Right renal cortex interstitium (tissue), 3 donors: ENCODE measurements around the gene EIF3F. TPM values are rescaled to one million over a fixed set of nuclear protein-coding genes. Genes with fewer than 3 reads are reported as not detected.
"Not testable (repeated sequence)": the region's sequence is repeated elsewhere in the genome, so short reads cannot be mapped to it uniquely, and the experiment has no call there.

Experiments used
- DNase-seq, 3 donors: peaks; one replicate each; pipeline ENCODE4 v3.0.0-alpha.2; 2013; ENCODE audit warnings: low read depth in 3 of 3, low spot score in 2 of 3
- polyA plus RNA-seq, 3 donors: library from polyadenylated mRNA; unstranded; fragments of 120-200 nt; gene quantifications; one replicate each; pipeline ENCODE4 v1.2.1, GENCODE V29; 2013; ENCODE audit not compliant: insufficient read length in 3 of 3

Gene EIF3F
- polyA plus RNA-seq, 3 donors, result 328 to 360 (median 345) TPM

DNA sequence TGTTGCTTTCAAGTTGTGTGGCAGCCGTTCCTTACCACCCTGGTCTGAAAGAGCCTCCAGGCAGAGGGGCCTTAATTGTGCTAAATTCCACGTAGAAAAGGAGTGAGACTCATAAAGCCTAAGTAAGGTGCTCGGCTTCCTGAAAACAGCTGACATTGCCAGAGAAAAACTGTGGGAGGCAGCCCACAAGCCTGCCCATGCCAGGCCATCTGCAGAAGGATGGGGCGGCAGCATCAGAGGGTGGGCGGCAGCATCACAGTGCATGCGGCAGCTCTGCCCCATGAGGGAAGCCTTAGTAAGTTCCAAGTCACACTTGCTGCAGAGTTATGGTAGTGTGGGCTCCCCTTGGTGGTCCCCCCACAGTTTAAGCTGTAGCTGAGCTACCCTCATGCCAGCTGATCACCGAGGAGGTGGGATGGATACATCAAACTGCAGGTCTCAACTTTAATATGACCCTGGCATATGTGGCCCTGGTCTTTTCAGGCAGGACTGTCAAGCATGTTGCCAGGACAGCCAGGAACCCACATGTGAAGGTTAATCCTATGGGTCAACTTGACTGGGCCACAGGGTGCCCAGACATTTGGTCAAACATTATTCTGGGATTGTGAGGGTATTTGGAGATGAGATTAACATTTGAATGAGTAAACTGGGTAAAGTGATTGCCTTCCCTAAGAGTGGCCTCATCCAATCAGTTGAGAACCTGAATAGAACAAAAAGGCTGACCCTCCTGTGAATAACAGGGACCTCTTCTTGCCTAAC, 3.1 kb upstream of the EIF3F start:
- DNase-seq, result no peak

DNA sequence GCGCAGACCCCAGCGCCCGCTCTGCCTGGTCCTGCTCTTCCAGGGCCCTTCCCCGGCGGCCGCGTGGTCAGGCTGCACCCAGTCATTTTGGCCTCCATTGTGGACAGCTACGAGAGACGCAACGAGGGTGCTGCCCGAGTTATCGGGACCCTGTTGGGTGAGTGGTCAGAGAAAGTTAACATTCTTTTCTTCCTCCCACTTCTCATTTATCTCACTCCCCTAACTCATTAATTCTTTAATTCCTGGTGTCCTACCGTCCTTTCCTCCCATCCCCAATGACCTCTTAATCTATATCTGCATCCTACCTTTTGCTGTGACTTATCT, 385 bp downstream of the EIF3F start:
- DNase-seq, result not testable (repeated sequence)

DNA sequence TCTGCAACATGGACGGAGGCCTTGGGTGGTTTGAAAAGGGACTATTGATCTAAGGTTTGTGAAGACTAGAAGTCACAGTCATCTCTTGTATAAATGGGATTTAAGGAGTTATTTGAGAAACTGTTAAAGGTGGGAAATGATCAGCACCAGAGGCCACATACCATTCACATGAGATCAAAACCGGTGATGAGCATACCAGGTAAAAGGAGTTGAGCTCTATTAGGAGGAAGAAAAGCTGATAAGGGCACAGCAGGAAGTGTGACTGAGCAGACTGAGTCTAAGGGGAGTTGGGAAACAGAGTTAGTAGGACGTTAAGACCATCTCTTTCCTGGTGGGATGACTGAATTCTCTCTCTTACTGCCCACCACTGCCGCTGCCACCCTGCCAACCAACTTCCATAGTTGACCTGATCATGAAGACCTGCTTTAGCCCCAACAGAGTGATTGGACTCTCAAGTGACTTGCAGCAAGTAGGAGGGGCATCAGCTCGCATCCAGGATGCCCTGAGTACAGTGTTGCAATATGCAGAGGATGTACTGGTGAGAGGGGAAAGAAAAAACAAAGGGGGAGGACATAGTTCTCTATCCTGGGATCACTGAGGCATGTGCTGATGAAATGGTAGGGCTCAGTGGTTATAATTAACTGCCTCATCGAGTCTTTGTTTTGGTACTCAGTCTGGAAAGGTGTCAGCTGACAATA, 7.6 kb downstream of the EIF3F start:
- no peak for DNase-seq

DNA sequence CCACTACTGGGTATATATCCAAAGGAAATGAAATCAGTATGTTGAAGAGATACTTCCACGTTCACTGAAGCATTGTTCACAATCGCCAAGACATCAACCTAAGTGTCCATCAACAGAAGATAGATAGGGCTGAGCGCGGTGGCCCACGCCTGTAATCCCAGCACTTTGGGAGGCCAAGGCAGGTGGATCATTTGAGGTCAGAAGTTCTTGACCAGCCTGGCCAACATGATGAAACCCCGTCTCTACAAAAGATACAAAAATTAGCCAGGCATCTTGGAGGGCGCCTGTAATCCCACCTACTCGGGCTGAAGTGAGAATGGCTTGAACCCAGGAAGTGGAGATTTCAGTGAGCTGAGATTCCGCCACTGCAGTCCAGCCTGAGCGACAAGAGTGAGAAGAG, 12.7 kb downstream of the EIF3F start:
- no peak for DNase-seq

DNA sequence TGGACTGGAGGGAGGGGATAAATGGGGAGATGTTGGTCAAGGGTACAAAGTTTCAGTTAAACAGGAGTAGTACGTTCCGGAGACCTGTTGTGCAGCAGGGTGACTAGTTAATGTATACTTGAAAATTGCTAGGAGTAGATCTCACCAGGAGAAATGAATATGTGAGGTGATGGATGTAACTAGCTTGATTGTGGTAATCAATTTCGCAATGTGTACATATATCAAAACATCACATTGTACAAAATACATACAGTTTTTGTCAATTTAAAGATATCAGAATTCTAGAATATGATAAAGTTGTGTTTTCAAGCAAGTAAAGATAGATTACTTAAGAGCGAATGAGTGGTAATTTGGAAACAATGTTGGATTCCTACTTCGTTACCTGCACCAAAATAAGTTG, 13.3 kb downstream of the EIF3F start:
- no peak for DNase-seq

DNA sequence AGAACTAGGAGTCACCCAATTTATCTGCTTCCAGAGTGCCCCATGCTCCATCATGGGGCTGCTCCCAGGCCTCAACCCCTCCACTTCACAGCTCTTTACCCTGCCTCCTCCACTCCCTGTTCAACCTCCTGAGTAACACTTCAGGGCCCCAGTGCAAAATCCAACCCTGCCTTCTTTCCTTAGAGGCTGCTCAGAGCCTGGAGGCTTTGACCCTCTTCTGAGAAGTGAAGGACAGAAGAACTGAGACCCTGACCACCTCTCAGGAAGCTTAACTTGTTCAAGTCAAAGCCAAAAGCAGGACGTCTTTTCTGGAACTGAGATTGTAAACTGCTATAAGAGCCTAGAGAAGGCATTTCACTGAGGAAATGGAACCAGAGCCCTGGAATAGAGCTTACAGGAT, 15.5 kb downstream of the EIF3F start:
- DNase-seq, result no peak

DNA sequence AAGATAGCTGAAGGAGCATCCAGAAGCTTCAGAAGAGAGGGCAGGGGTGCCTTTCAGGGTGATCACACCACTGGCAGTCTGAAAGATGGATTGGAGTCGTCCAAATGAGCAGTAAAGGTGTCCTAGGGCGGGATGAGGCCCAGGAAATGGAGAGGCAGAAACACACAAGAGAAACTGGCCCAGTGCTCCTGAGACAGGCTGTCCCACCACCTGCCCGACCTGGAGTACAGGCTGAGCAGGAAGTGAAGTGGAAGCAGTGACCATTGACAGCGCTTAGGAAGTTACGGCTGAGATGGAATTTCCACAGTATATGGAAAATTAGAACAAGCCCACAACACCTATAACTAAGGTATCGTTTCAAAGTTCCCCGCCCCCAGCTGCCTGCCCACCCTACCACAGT, 16.1 kb downstream of the EIF3F start:
- DNase-seq, result no peak

DNA sequence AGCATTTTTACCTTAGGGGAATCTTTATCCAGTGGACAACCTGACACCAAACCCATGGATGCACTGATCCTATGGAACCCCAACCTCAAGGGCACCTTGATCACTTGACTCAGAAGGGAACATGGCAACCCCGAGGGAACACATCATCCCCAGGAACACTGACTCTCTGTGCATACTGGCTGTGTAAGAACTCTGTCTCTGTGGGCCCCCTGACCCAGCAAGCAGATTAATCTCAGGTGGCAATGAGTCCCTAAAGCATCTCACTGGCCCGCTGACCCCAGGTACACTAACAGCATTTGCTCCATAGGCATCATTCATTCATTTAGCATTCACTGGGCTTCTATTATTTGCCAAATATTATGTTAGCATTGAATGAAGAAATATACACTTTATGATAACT, 16.9 kb downstream of the EIF3F start:
- no peak for DNase-seq

DNA sequence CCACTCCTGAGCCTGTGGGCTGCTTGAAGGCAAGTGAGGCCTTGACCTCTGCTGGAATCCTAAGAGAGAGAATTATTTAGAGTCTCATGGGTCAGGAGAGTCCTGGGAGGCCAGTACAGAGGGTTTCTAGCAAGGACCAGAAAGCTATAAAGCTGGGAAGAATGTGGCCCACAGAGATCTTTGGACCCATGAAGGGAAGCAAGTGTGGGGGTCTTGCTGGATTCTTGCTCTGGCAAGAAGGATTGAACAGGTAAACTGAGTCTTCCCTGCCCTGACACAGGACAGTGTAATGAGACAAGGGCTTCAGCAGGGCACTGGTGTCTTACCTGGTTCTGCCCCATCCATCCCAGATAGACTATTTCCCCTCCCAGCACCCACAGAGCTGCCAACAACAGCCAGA, 18.4 kb downstream of the EIF3F start:
- no peak for DNase-seq

DNA sequence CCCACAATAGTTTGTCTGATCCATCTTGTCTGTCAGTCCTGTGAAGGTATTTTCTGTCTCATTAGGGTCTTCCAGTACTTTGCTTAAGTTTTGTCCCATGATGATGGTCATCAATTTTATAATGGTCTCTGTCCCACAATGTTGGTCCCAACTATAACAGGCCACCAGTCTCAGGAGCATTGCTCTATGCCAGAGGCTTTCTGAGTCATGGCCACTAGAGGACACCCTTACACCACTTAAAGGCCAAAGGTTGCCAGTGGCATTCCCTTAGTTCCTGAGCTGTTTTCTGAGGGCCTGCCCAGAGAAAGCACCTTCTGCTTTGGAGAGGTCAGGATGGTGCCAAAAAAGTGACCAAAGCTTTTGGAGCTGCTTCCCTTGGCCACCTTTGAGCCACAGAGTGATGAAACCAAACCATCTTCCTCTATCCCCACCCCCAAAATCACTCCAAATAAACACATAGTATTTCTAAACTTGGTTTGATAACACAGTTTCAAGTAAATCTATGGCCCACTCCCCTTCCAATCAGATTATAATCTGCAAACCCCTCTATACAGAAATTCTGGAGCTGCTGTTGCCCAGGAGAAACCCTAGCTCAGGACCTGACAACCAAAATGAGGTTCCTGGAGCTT, 19.3 kb downstream of the EIF3F start:
- DNase-seq, result peak in 2 of 3 donors; percentile 23 to 62

DNA sequence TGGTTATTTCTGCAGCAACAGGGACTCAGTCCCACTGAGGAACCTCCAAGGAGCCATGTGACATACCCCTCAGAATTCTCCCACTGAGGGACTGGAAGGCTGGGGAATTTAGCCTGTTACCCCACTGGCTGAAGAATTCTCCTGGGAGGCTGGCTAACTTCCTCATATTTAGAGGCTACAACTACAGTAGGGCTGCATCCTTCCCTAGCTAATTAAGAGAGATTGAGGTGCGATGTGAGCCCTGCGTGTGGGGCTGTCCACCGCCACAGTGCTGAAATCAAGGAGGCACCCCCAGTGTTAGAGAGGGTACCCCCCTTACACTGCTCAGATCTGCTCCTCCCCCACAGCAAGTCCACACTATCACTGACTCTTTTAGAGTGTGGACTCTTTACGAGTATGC, 21.1 kb downstream of the EIF3F start:
- no peak for DNase-seq

DNA sequence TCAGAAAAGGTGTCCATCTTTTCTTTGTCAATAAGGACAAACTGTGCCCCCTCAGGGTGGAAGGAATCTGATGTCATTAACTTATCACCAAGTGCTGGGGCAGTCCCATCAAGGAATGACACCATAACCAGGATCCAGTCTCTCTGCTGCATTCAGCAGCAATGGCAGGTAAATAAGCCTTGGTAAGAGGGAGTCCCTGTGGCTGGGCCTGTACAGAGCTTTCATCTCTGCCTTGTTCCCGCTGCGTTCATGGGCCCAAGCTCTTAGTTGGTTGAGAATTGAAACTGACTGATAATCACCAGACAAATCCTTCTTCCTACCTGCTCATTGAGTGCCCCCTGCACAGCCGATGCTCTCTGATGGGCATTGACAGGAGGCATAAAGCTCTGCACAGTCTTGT, 22.7 kb downstream of the EIF3F start:
- no peak for DNase-seq

DNA sequence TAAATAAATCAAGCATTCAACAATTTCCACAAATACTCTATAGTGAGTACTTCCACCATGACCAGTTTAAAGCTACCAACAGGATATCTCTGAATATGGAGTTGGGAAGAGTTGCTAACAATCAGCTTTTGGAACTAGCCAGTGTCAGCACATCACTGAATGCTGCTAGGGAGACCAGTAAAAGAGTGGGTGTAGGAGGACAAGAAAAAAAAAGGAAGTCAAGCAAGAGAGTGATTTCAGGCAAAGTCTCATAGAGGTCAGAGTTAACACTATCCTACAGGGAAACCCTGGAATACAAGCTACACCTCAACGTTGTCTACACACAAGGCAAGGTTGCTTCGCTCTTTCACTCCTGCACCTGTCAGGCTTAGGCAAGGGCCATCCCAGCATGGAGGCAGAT, 24.2 kb downstream of the EIF3F start:
- no peak for DNase-seq

DNA sequence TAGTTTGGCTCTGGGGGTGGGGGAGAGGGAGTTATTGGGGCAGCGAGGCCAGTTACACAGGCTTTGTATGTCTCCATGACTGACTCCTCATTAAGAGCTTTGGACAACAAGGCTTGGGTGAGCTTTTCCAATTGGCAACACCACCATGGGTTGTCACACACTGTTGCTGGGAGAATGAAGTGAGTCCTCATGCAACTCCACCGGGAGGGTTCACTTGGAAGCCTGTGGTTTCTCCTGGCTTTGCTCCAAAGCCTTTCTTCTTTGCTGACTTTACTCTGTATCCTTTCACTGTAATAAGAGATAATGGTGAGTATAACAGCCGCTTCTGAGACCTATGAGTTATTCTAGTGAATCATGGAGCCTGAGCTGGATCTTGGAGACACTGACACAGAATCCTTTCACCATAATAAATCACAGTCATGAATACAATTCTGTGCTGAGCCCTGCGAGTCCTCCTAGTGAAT, 24.9 kb downstream of the EIF3F start:
- no peak for DNase-seq

DNA sequence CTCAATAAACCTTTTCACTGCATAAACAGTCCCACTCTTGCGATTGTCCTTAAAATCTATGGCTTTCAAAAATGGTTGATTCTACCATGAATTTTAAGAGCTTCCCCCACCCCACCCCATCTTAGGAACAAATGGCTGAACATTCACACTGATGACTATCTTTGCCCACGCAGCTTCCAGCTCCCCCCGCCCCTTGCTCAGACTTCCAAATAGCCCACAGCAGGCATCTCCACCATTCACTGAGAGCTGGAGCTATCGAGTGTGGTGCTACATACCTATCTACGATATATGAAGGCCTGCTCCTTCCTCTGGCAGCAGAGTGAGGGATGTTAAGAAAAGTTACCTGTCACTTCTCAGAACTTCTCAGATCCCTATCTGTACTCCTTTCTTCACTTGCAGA, 26.7 kb downstream of the EIF3F start:
- no peak for DNase-seq

DNA sequence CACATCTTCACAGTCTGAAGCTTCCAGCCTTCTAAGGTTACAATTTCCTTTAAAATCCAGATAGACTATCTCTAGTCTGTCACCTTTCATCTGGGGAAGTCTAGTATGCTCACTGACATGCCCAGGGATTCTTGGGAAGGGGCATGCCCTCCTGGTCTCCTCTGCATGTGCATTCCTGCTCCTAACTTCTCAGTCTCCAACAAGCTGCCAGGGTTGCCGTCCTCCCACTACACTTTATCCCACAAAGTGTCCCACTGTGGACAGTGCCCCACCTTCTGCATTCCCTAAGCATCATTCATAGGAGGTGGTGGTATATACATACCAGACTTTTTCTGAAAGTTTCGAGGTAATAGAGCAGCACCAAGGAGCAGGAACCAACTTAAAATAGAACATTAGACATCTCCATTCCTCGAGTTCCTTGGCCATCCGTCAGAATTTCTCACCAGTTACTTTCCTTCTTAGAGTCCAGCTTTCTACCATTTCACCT, 28.7 kb downstream of the EIF3F start:
- no peak for DNase-seq

DNA sequence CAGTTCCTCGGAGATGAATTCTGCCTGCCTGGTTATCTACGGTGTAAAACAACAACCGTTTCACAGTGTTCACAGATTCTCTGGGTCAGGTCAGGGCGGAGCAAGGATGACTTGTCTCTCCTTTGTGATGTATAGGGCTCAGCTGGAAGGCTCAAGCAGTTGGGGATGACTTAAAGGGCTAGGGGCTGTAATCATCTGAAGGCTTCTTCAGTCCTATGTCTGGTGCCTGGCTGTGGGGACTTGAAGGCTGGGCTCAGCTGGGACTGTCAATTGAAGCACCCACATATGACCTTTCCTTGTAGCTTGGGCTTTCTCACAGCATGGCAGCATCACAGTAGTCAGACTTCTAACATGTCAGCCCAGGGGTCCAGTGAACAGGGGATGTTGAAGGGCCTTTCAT, 29.3 kb downstream of the EIF3F start:
- DNase-seq, result no peak

DNA sequence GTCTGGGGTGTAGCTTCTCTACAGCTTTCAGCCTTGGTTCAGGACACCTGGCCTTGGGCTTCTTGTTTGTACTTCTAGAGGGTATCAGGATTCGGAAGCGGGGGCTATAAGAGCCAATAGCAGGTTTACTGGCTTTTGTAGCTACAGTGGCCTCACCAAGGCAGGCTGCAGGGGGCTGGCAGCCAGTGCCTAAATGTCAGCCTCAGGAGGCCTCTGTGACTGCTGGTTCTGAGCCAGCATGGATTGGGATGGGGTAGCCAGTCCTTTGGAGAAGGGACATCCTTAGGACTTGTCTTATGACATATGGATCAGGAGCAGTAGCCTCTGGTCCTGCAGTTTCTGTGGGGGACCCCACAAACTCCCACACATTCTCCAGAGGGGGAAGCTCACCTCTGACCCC, 29.9 kb downstream of the EIF3F start:
- DNase-seq, result no peak

DNA sequence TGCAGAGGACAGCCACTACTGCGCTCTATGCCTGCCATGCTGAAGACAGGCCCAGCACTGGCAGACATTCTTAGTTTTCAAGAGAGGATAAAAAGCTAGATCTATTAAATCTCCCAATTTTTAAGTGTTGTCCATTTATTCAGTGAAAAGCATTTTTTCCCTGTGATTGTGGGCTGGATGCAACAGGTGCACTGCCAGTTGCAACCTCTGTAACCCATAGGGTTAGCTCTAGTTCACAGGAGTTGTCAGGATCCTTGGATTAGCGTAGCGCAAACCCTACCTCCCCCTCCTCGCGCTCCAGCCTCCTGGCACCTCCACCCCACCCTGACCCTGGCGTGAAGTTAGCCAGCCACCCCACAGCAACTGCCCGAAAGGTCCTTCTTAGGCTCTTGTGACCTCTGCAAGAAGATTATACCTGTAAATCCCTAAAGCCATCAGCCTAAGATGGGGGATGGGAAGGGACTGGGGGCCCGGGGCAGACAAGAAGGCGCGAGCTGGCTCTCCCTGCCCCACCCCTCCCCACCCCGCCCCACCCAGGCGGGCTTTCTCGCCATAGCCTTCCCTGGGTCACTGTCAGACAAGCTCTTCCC, 30.9 kb downstream of the EIF3F start:
- no peak for DNase-seq

DNA sequence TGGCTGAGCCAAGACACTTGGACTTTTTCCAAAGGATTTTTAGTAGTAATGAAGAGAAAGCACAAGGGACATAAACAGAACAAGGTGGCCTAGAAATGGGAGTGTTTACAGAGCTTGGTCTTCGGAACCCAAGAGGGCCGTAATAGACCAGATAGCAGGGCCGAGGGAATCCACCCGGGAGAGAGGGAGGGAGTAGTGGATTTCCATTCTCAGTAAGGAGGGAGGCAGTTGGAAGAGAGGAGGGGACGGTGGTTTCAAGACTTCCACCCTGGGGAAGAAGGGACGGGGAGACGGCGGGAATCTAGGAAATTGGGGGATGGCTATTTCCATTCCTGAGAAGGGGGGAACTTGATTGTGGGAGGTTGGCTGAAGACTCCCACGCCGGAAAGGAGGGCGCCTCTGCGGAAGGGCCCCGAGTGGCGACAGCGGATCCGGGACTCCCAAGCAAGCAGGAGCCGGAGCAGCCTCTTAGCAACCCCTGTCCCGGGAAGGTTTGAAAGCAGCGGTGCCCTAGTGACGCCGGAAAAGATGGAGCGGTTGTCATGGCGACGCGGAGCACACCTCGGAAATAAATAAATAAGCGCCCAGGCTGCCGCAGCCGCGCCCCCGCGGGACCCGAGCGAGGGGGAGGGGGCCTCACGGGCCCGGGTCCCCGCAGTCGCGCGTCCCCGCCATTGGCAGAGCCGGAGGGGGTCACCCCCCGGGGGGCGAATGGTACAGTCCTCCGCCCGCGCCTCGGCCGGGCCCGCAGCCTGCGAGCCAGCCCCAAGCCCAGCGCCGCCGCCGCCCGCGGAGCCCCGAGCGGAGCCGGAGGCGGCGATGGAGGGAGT, 31.6 kb downstream of the EIF3F start:
- DNase-seq, result peak; percentile 41 to 65 (median 64)
